HG02852 (cell line): Measurements from ENCODE around the gene COLEC12.
"Not testable (repeated sequence)": the region's sequence is repeated elsewhere in the genome, so short reads cannot be mapped to it uniquely, and the experiment has no call there.

Source experiments
- ATAC-seq: cut with Tn5 transposase; IDR thresholded peaks from one replicate; pipeline ENCODE4 v1.9.1; 2021; ENCODE audit warnings: mild to moderate bottlenecking, moderate library complexity; ENCODE audit not compliant: unreplicated experiment

COLEC12 gene

GRCh38 chr18:332007-332406, 168.5 kb downstream of the COLEC12 start:
- no peak for ATAC-seq

DNA sequence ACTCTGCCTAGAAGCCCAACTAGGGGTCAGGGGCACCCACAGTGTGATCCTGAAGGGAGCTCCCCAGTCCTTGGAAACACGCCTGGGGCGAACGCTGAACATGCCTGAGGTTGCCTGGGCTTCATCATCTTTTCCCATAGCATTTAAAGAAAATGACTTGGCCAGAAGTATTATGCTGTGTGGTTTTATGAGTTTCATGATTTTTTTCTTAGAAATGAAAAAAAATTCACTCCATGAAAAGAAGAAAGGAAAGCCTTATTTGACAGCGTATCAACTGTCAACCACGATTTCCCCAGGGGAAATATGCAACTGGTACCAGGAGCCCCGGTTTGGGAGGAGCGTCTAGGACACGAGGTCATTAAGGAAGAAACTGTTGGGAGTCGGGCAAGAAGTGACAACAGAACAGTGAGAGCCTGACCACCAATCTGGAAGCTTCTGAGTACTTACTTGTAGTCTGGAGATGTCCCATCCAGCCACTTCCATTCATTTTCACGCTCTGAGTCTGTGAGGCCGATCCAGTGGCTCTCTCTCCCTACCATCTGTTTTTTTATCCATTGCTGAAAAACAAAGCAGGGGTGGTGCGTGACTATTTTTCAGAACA, 169.2 kb downstream of the COLEC12 start:
- no peak for ATAC-seq

DNA sequence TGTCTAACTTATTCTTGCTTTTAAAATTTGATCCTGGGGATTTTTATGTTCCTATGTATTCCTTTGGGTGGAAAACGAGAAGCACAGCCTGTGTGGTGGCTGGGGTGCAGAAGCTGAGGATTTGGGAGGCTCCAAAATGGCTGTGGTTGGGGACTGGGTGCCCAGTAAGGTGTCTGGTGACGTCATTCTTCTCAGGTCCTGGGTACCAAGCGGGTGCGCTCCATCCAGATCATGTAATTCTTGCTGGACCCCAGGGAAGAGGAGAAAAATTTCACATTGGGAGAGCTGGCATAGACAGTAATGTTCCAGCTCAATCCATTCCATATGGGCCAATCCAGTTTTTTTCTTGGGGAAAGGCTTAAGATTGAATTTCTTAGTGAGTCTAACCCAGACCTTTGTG, 171.6 kb downstream of the COLEC12 start:
- ATAC-seq, result no peak

- no peak for ATAC-seq
Observed at GRCh38 chr18:326846-327245, 173.7 kb downstream of the COLEC12 start.

- ATAC-seq, result no peak
Observed at GRCh38 chr18:323253-323622, 177.3 kb downstream of the COLEC12 start.

GRCh38 chr18:321865-322467, 178.5 kb downstream of the COLEC12 start:
- no peak for ATAC-seq

GRCh38 chr18:320155-320554, 180.3 kb downstream of the COLEC12 start:
- no peak for ATAC-seq

GRCh38 chr18:319720-320119, 180.8 kb downstream of the COLEC12 start:
- ATAC-seq, result no peak

DNA sequence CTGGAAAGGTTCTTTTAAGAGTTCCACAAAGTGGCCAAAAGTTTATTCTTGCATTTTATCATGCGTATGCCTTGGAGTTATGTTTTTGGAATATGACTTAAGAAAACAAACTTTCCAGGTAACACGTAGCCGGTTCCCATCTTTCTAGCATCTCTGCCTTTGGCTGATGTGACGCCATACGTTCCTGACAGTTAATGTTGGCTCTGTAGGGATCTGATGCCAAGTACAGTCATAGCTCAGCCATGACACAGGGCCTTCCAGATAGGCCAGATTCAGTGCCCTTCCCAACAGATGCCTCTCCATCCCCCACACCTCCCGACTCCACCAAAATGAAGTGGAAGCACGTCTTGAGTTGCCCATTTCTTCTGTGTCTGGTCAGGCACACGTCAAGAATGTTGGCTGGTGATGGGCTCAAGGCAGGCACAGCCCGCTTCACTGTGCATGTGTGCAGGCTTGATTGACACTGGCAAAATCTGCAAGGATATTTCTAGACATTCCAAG, 181.7 kb downstream of the COLEC12 start:
- ATAC-seq, result no peak

DNA sequence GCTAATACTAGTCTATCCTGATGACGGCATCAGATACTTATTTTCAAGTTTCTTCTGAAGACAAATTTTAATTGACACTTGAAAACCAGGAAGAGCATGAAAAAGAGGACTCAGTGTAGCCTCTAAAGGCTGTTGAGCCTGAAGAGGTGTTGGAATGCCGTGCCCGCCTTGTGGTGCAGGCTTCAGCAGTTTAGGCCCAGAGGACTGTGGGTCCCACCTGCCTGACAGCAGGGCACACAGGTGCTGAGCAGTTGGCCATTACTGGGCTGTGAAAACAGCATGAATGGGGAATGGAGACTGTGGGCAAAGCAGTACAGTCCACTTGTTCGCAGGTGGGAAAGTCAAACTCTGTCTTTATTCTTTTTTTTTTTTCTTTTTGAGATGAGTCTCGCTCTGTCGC, 182.9 kb downstream of the COLEC12 start:
- ATAC-seq, result no peak

GRCh38 chr18:316393-316792, 184.1 kb downstream of the COLEC12 start:
- no peak for ATAC-seq

- no peak for ATAC-seq
Observed at GRCh38 chr18:313931-314330, 186.6 kb downstream of the COLEC12 start.

DNA sequence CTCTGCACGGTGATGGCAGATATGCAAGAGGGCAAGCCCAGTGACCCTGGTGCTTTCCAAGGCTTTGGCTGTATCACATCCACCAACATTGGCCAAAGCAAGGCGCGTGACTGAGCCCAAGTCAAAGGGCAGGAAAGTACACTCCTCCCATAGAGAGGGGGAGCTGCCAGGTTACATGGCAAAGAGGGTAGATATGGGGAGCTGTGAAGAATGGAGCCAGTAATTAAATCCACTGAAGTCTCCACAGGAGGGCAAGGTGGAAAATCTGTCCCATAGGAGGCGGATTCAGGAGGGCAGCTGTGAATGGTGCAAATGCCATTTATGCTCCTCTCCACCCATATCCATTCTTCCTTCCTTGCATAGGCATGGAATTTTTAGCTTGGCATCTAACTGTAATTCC, 188.1 kb downstream of the COLEC12 start:
- no peak for ATAC-seq

DNA sequence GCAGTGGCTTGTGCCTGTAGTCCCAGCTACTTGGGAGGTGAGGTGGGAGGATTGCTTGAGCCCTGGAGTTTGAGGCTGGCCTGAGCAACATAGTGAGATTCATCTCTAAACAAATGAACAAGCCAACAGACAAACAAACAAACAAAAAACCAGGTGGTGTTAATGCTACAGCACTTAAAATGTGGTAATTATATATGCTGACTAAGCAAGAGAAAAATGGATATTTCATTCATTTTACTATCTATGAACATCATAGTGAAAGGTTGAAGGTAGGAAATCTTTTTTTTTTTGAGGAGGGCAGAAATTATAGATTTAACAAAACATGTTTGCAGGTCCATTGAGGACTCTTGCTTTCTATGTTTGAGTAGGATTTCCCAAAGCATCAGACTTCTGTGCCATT, 190.5 kb downstream of the COLEC12 start:
- no peak for ATAC-seq

- not testable (repeated sequence) for ATAC-seq
Observed at GRCh38 chr18:308086-308485, 192.4 kb downstream of the COLEC12 start.

DNA sequence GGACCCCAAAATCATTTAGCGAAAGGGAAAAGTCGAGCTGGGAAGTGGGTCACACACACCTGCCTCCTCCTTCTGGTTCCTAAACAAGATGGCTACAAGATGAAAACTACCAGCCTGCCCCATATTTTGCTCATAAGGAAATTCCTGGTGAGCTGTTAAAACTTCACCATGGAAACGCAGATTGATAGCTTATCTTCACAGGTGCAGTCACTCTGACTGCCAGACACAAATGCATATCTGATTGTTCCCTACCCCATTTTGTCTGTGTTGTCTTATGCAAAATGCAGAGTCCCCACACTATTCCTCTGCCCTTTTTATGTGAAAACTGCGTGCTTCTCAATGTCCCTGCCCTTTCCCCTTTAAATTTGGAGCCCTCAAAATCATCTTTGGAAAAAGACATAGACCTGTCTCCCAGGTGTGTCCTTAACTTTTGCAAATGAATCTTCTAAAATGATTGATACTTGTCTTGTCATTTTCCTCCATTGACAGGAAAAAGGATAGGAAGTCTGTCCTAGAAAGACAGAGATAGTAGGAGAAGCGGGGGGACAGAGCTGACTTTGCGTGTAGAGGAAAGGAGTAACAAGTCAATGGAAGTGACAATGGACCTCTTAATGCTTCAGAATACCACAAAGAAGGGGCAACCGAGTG, 193.8 kb downstream of the COLEC12 start:
- no peak for ATAC-seq

- no peak for ATAC-seq
Observed at GRCh38 chr18:305003-305501, 195.4 kb downstream of the COLEC12 start.

- no peak for ATAC-seq
Observed at GRCh38 chr18:303607-304006, 196.9 kb downstream of the COLEC12 start.

DNA sequence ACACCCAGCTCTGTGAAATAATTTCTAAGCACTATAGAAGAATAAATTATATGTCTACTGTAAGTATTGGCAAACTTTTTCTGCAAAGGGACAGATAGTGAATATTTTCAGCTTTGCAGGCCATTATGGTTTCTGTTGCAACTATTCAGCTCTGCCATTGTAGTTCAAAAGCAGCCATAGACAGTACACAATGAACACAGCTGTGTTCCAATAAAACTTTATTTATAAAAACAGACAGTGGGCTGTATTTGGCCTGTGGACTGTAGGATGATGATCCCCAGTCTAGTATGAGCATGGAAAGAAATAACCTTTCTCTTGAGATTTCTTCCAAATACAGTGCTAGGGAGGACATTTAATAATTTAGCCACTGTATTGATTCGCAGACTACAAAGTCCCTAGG, 197.5 kb downstream of the COLEC12 start:
- no peak for ATAC-seq

DNA sequence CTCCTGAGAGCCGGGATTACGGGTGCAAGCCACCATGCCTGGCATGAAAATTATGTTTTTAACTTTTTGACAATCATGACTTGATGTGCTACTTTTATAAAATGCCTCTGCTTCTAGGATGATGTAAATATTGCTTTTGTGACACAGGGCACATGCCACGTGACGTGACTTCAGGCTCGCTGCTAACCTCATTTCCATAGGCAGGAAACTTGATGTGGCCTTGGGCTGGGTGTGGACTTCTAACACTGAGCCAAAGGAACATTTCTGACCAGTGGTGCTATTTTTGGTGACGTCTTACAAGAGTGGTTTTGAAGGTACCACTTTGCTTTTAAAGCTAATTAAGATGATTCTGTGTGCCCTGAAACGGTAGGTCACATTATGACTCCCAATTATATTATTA, 198.4 kb downstream of the COLEC12 start:
- ATAC-seq, result no peak

DNA sequence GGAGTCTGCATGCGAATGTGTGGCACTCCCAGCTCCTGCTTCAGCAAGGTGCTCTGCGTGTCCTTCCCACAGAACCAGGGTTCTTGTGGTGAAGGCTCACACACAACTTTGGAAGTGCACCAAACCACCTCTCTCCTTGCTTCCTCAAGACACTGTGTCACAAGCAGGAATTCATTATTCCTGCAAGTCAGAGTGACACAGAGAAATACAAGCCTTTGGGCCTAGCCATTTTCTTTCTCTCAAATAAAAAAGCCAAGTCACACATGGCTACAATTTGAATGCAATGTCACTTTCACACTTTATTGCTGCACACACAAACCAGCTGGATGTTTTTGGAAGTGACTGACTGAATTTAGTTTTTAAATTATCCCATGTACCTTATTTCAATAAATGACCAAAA, 202.6 kb downstream of the COLEC12 start:
- no peak for ATAC-seq

GRCh38 chr18:295756-296490, 204.6 kb downstream of the COLEC12 start:
- no peak for ATAC-seq
